ENCODE measurements around the gene DNAJC7.

DNA sequence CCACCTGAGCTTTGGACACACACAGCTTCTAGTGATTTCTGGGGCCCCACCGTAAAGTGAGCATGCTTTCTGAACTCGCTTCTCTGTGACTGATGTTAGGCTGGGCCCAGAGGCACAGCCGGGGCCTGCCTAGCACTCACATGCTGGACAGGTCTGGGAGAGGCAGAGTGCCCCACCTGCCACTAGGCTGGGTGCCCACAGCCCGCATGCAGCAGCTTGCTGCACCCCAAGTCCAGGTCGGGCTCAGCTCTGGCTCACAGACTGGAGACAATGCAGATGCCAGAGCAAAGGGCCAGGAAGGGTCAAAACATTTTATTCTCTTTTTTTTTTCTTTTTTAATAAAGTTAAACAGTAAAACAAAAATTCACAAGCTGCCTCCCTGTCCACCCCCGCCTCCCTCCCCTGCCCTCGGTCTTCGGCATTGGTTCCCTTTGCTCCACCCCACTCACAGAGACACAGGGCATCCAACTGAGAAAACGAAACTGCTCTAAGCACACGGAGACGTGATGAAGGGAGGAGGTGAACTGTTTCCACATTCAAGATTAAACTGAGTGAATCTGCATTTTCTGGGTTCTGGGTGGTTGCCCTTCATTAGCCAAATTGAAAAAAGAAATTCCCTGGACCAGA, 41.0 kb downstream of the DNAJC7 start:
- TF ChIP-seq, protein P1, sequence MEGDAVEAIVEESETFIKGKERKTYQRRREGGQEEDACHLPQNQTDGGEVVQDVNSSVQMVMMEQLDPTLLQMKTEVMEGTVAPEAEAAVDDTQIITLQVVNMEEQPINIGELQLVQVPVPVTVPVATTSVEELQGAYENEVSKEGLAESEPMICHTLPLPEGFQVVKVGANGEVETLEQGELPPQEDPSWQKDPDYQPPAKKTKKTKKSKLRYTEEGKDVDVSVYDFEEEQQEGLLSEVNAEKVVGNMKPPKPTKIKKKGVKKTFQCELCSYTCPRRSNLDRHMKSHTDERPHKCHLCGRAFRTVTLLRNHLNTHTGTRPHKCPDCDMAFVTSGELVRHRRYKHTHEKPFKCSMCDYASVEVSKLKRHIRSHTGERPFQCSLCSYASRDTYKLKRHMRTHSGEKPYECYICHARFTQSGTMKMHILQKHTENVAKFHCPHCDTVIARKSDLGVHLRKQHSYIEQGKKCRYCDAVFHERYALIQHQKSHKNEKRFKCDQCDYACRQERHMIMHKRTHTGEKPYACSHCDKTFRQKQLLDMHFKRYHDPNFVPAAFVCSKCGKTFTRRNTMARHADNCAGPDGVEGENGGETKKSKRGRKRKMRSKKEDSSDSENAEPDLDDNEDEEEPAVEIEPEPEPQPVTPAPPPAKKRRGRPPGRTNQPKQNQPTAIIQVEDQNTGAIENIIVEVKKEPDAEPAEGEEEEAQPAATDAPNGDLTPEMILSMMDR (IDR thresholded peaks at IDR 0.05), result no peak
- no peak for TF ChIP-seq EZH2 (IDR thresholded peaks at IDR 0.05)

Measured in neural progenitor cell (in vitro differentiated cells).